Liver (tissue), 3 donors: Measurements from ENCODE around the gene OR4Q3.

Experiments
- EGR1 ChIP-seq, 2 donors: IDR thresholded peaks; 2 replicates each; pipeline ENCODE4 v1.6.1; 2016 to 2018; ENCODE audit warnings: antibody characterized with exemption in 2 of 2, low read depth in 2 of 2
- FOXA1 ChIP-seq: IDR thresholded peaks from 2 replicates; pipeline ENCODE4 v1.6.1; 2016; ENCODE audit warnings: antibody characterized with exemption
- MAX ChIP-seq: IDR thresholded peaks from 2 replicates; pipeline ENCODE4 v1.6.1; 2016; ENCODE audit warnings: antibody characterized with exemption
- SP1 ChIP-seq: IDR thresholded peaks from 2 replicates; pipeline ENCODE4 v1.6.1; 2018; ENCODE audit warnings: antibody characterized with exemption, mild to moderate bottlenecking
- TAF1 ChIP-seq: conservative IDR thresholded peaks from 2 replicates; pipeline ENCODE4 v1.6.1; 2016; ENCODE audit warnings: antibody characterized with exemption, mild to moderate bottlenecking
- YY1 ChIP-seq: IDR thresholded peaks from 2 replicates; pipeline ENCODE4 v1.6.1; 2016; ENCODE audit warnings: antibody characterized with exemption, mild to moderate bottlenecking
- TF ChIP-seq, protein P1 (sequence below): fragments of 150-350 bp; IDR thresholded peaks from 2 replicates; pipeline ENCODE4 v1.5.1; 2017; ENCODE audit warnings: improper control_type of control experiment, low read depth, low read length; ENCODE audit not compliant: missing input control
- donor health status: healthy.
- donor health status: healthy.

GRCh38 chr14:19729359-19729758, 14.0 kb upstream of the OR4Q3 start:
- TF ChIP-seq TAF1 (no peak), EGR1 (IDR thresholded peaks at IDR 0.05; ENCODE audit: low read depth in 2 of 2) (no peak), SP1 (no peak), YY1 (no peak), MAX (no peak), FOXA1 (no peak)
- TF ChIP-seq, protein P1, sequence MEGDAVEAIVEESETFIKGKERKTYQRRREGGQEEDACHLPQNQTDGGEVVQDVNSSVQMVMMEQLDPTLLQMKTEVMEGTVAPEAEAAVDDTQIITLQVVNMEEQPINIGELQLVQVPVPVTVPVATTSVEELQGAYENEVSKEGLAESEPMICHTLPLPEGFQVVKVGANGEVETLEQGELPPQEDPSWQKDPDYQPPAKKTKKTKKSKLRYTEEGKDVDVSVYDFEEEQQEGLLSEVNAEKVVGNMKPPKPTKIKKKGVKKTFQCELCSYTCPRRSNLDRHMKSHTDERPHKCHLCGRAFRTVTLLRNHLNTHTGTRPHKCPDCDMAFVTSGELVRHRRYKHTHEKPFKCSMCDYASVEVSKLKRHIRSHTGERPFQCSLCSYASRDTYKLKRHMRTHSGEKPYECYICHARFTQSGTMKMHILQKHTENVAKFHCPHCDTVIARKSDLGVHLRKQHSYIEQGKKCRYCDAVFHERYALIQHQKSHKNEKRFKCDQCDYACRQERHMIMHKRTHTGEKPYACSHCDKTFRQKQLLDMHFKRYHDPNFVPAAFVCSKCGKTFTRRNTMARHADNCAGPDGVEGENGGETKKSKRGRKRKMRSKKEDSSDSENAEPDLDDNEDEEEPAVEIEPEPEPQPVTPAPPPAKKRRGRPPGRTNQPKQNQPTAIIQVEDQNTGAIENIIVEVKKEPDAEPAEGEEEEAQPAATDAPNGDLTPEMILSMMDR, result no peak
